IMR-90 (cell line): ENCODE results near the gene NOP10. TPM values are rescaled to one million over a fixed set of nuclear protein-coding genes. Genes with fewer than 3 reads are reported as not detected.

Source experiments
- ATAC-seq: fragments of 200-7000 bp; cut with Tn5 transposase; 2 replicates; pipeline ENCODE4 v1.9.1; 2020; ENCODE audit warnings: low read depth, mild to moderate bottlenecking, moderate library complexity
- BruUV-seq: library from RNA; stranded (reverse); fragments of 400-500 nt; replicated peaks from 2 replicates; lab custom pipeline; 2021; lab: Mats Ljungman, UMichigan
- CTCF ChIA-PET: fragments of 300-600 bp; formaldehyde crosslinking; extraction: SDS; loops from one replicate; lab custom pipeline; 2021; ENCODE audit warnings: antibody characterized with exemption; lab: Yijun Ruan, JAX
- POLR2A ChIA-PET: fragments of 300-600 bp; sonication (Branson Sonifier 250); formaldehyde crosslinking; loops from one replicate; lab custom pipeline; 2022; ENCODE audit warnings: antibody characterized with exemption; ENCODE audit not compliant: unreplicated experiment; lab: Charles Lee
- DNase-seq: peaks from one replicate; pipeline ENCODE4 v3.0.0; 2013
- H2AFZ ChIP-seq: replicated peaks from 2 replicates; pipeline ENCODE3; 2013; ENCODE audit warnings: low read length, mild to moderate bottlenecking; ENCODE audit not compliant: poor library complexity
- H2AK5ac ChIP-seq: 2 replicates; pipeline ENCODE4 v1.6.1; 2013; ENCODE audit warnings: low read depth, low read length, inconsistent platforms
- H2AK9ac ChIP-seq: replicated peaks from 2 replicates; pipeline ENCODE3; 2013; ENCODE audit warnings: mild to moderate bottlenecking, low read depth, low read length, moderate library complexity; ENCODE audit not compliant: poor library complexity
- H2BK120ac ChIP-seq: 2 replicates; pipeline ENCODE4 v1.6.1; 2013; ENCODE audit warnings: low read depth, low read length, inconsistent platforms
- H2BK15ac ChIP-seq: 3 replicates; pipeline ENCODE4 v1.6.1; 2013; ENCODE audit warnings: low read depth, low read length, inconsistent platforms
- H2BK20ac ChIP-seq: 2 replicates; pipeline ENCODE4 v1.6.1; 2013; ENCODE audit warnings: low read depth, mild to moderate bottlenecking, inconsistent platforms, low read length, moderate library complexity
- H2BK5ac ChIP-seq: 2 replicates; pipeline ENCODE4 v1.6.1; 2013; ENCODE audit warnings: mild to moderate bottlenecking, low read depth, low read length, inconsistent platforms; ENCODE audit not compliant: poor library complexity, severe bottlenecking
- H3K14ac ChIP-seq: replicated peaks from 2 replicates; pipeline ENCODE4 v1.6.1; 2013; ENCODE audit warnings: low read depth, low read length, inconsistent platforms
- H3K18ac ChIP-seq: 2 replicates; pipeline ENCODE4 v1.6.1; 2013; ENCODE audit warnings: low read depth, low read length, control low read depth
- H3K23ac ChIP-seq: 2 replicates; pipeline ENCODE4 v1.6.1; 2013; ENCODE audit warnings: low read depth, low read length, inconsistent platforms
- H3K27ac ChIP-seq: 2 replicates; pipeline ENCODE4 v1.5.1; 2013; ENCODE audit warnings: mild to moderate bottlenecking, control low read depth, low read length; ENCODE audit not compliant: insufficient read depth
- H3K27me3 ChIP-seq: 2 replicates; pipeline ENCODE4 v1.6.1; 2013; ENCODE audit warnings: low read length; ENCODE audit not compliant: control insufficient read depth, insufficient read depth
- H3K36me3 ChIP-seq: 2 replicates; pipeline ENCODE4 v1.6.1; 2013; ENCODE audit warnings: low read length, mixed read lengths; ENCODE audit not compliant: control insufficient read depth, insufficient read depth
- H3K4ac ChIP-seq: 2 replicates; pipeline ENCODE4 v1.6.1; 2013; ENCODE audit warnings: low read depth, low read length, inconsistent platforms
- H3K4me1 ChIP-seq: 2 replicates; pipeline ENCODE4 v1.6.1; 2013; ENCODE audit warnings: low read length, mixed read lengths; ENCODE audit not compliant: control insufficient read depth, insufficient read depth
- H3K4me2 ChIP-seq: 2 replicates; pipeline ENCODE4 v1.6.1; 2013; ENCODE audit warnings: low read depth, mild to moderate bottlenecking, control low read depth, low read length, moderate library complexity
- H3K4me3 ChIP-seq: 2 replicates; pipeline ENCODE4 v1.5.1; 2013; ENCODE audit warnings: low read depth, mild to moderate bottlenecking, control low read depth, low read length, moderate library complexity; ENCODE audit not compliant: insufficient read depth
- H3K56ac ChIP-seq: 2 replicates; pipeline ENCODE4 v1.6.1; 2013; ENCODE audit warnings: low read length, inconsistent platforms; ENCODE audit not compliant: insufficient read depth; ENCODE audit errors: extremely low read depth
- H3K79me1 ChIP-seq, 2 experiments: 2 replicates each; pipeline ENCODE4 v1.6.1; 2013; ENCODE audit warnings: low read length in 2 of 2, inconsistent platforms in 1 of 2, low read depth in 1 of 2
- H3K9ac ChIP-seq: 2 replicates; pipeline ENCODE4 v1.6.1; 2013; ENCODE audit warnings: low read depth, low read length, control low read depth
- H3K9me1 ChIP-seq: 2 replicates; pipeline ENCODE4 v1.6.1; 2013; ENCODE audit warnings: low read length, inconsistent platforms; ENCODE audit not compliant: insufficient read depth
- H3K9me3 ChIP-seq: 2 replicates; pipeline ENCODE4 v1.6.1; 2013; ENCODE audit warnings: low read length; ENCODE audit not compliant: control insufficient read depth, insufficient read depth
- H4K20me1 ChIP-seq: 2 replicates; pipeline ENCODE4 v1.6.1; 2013; ENCODE audit warnings: low read length, inconsistent platforms; ENCODE audit not compliant: insufficient read depth
- H4K5ac ChIP-seq: 2 replicates; pipeline ENCODE4 v1.6.1; 2013; ENCODE audit warnings: mild to moderate bottlenecking, low read depth, low read length, control low read depth
- H4K8ac ChIP-seq, 2 experiments: 2 replicates each; pipeline ENCODE4 v1.6.1; 2013; ENCODE audit warnings: low read depth in 2 of 2, low read length in 2 of 2, control low read depth in 1 of 2, inconsistent platforms in 1 of 2
- H4K91ac ChIP-seq: 2 replicates; pipeline ENCODE4 v1.6.1; 2013; ENCODE audit warnings: low read depth, low read length, inconsistent platforms; ENCODE audit not compliant: insufficient read depth
- CEBPB ChIP-seq: IDR thresholded peaks from 2 replicates; pipeline ENCODE4 v1.6.1; 2012; ENCODE audit warnings: low read depth, low read length, improper control_type of control experiment
- CTCF ChIP-seq: conservative IDR thresholded peaks from 2 replicates; pipeline ENCODE4 v1.5.1; 2012; ENCODE audit warnings: mild to moderate bottlenecking, low read depth, low read length, improper control_type of control experiment
- ELK1 ChIP-seq: fragments of 150-350 bp; IDR thresholded peaks from 2 replicates; pipeline ENCODE4 v1.6.1; 2016; ENCODE audit warnings: low read depth, mild to moderate bottlenecking, low read length, moderate library complexity, borderline replicate concordance
- FOS ChIP-seq: fragments of 150-350 bp; IDR thresholded peaks from 2 replicates; pipeline ENCODE4 v1.6.1; 2016; ENCODE audit warnings: low read depth, low read length
- MAFK ChIP-seq: IDR thresholded peaks from 2 replicates; pipeline ENCODE4 v1.6.1; 2012; ENCODE audit warnings: low read depth, low read length, improper control_type of control experiment
- MAZ ChIP-seq: IDR thresholded peaks from 2 replicates; pipeline ENCODE4 v1.6.1; 2012; ENCODE audit warnings: low read depth, mild to moderate bottlenecking, low read length, improper control_type of control experiment, moderate library complexity, borderline replicate concordance
- MXI1 ChIP-seq: IDR thresholded peaks from 2 replicates; pipeline ENCODE4 v1.6.1; 2012; ENCODE audit warnings: low read depth, mild to moderate bottlenecking, low read length, moderate library complexity, borderline replicate concordance
- NFE2L2 ChIP-seq: fragments of 150-350 bp; IDR thresholded peaks from 2 replicates; pipeline ENCODE4 v1.6.1; 2016; ENCODE audit warnings: low read depth, mild to moderate bottlenecking, low read length
- RAD21 ChIP-seq: IDR thresholded peaks from 2 replicates; pipeline ENCODE4 v1.6.1; 2012; ENCODE audit warnings: low read length, improper control_type of control experiment
- RFX5 ChIP-seq: IDR thresholded peaks from 2 replicates; pipeline ENCODE4 v1.8.0; 2012; ENCODE audit warnings: low read depth, mild to moderate bottlenecking, low read length, moderate library complexity
- SMC3 ChIP-seq: fragments of 150-350 bp; IDR thresholded peaks from 2 replicates; pipeline ENCODE4 v1.6.1; 2016; ENCODE audit warnings: low read depth, mild to moderate bottlenecking, antibody characterized with exemption, low read length, moderate library complexity
- whole genome bisulfite sequencing, 2 experiments: methylation state at CpG; one replicate each; pipeline versions ENCODE4 v1.1.5 to v1.1.7; 2013; ENCODE audit warnings: missing lambda C conversion rate in 2 of 2; ENCODE audit not compliant: insufficient read length in 1 of 2; ENCODE audit errors: extremely low coverage in 2 of 2; 5-methylcytosine and 5-hydroxymethylcytosine counted together
- dilution Hi-C: fragments of 300-500 bp; cut with HindIII; formaldehyde crosslinking; loops from one replicate; pipeline ENCODE4 v1.14.3; 2018; ENCODE audit warnings: low sequenced_read_pairs; ENCODE audit not compliant: unreplicated experiment
- in situ Hi-C: fragments of 300-500 bp; cut with MboI; formaldehyde crosslinking; loops from 3 replicates; pipeline ENCODE4 v1.14.3; 2019; ENCODE audit warnings: low sequenced_read_pairs, inconsistent platforms, mixed read lengths
- intact Hi-C: fragments of 100-400 bp; cut with micrococcal nuclease; formaldehyde crosslinking; loops from 2 replicates; pipeline ENCODE4 v1.10.0; 2022
- polyA plus RNA-seq, 3 experiments: library from polyadenylated mRNA; depleted of rRNA; stranded (reverse); fragments of >200 nt; gene quantifications; 2 replicates each; pipeline ENCODE4 v1.2.3, GENCODE V29; 2012; ENCODE audit warnings: low replicate concordance in 1 of 3
- total RNA-seq: library from RNA; depleted of rRNA; stranded (reverse); fragments of >200 nt; gene quantifications from 2 replicates; pipeline ENCODE4 v1.2.3, GENCODE V29; 2012
- TF ChIP-seq, protein P1 (sequence below): fragments of 150-350 bp; IDR thresholded peaks from 2 replicates; pipeline ENCODE4 v1.6.1; 2017; ENCODE audit warnings: mild to moderate bottlenecking, antibody characterized with exemption, low read length, low read depth

Gene NOP10
- total and polyA plus RNA-seq, 2 of the 4 experiments (the other 2 are of a cell fraction) = 141 to 468 TPM

DNA sequence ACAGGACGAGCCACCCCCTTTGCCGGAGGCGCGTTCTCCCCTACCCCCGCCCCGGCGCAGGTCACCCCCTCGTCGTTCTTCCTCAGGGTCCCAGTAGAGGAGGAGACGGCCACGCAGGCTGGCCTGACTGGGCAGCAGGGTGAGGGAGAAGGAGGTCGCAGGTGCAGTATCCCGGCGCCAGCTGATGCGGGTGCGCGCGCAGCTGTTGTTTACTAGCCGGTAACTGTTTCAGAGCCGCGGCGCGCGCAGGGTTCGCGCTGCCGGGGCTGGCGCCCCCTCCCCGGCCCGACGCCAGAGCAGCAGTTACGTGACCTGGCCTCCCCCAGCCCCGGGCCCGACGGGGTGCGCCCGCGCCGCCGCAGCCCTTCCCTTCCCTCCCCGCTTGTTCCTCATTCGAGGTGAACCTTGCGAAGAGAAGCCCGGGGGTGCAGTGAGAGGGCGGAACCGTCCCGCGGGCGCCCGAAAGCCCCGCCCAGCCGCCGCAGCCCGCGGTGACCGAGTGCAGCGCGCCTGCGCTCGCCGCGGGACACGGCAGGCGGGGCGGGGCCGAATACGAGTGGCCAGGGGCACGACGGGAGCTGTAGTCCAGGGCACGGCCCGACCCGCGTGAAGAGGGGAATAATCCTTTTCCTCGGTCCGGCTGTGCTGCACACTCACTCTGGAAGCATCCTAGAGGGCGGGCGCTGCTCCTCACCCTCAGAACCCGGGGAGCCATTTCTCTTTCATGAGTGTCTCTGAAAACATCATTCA is 5.2 kb downstream of the NOP10 start, which contains the start of gene SLC12A6:
TSS of gene SLC12A6 (minus strand) at position 225 of the 750 bp plus-strand sequence. CDS start 1,101 bp downstream, outside the sequence.
- Histone ChIP-seq H3K27ac (peak within 1 kb of the TSS; percentile 77), H2AFZ (peak within 1 kb of the TSS; percentile 97), H2BK15ac (no peak within 1 kb of the TSS), H3K4me1 (peaks cover 10% of the 10 kb centered on the region), H3K27me3 (no peaks in the 10 kb centered on the region), H2BK5ac (peak within 1 kb of the TSS; percentile 71), H3K4me2 (peak within 1 kb of the TSS; percentile 98), H3K18ac (peak within 1 kb of the TSS; percentile 3; the same call in 1 of the 2 replicates), H2AK9ac (peak within 1 kb of the TSS; percentile 80), H3K79me1 (peaks cover 6 to 34% of the 10 kb centered on the region in 2 experiments; a peak in 3 of 4 replicates), H3K4me3 (peak within 1 kb of the TSS; percentile 93), H3K14ac (peak within 1 kb of the TSS; percentile 70), H4K20me1 (peaks cover 3% of the 10 kb centered on the region; the same call in 1 of the 2 replicates), H2AK5ac (peak within 1 kb of the TSS; percentile 28; the same call in 1 of the 2 replicates), H2BK20ac (no peak within 1 kb of the TSS), H2BK120ac (no peak within 1 kb of the TSS), H3K9me1 (no peaks in the 10 kb centered on the region), H4K91ac (peak within 1 kb of the TSS; percentile 33; the same call in 1 of the 2 replicates), H3K56ac (no peak within 1 kb of the TSS; the same call in 1 of the 2 replicates), H4K5ac (peak within 1 kb of the TSS; percentile 25; the same call in 1 of the 2 replicates), H4K8ac (peak within 1 kb of the TSS; percentile 76 to 83), H3K36me3 (peaks cover 7% of the 10 kb centered on the region), H3K23ac (peak within 1 kb of the TSS; percentile 85), H3K9ac (peak within 1 kb of the TSS; percentile 65), H3K4ac (peak within 1 kb of the TSS; percentile 71), H3K9me3 (no peaks in the 10 kb centered on the region)
- ChIA-PET CTCF (interaction anchor here (0.6 to 1.9 kb wide), 3 partner anchors 28 to 279 kb away, joined by 3 to 4 read pairs (median 3); no protein-coding TSS in a partner anchor), POLR2A (interaction anchor here (0.6 kb wide), 2 partner anchors 9 to 1145 kb away, joined by 3 read pairs; no protein-coding TSS in a partner anchor)
- intact Hi-C loops (no loop called here), in situ Hi-C loops (no loop called here), dilution Hi-C loops (no loop called here)
- BruUV-seq = no TSS peak
- DNase-seq (peak; percentile 93), ATAC-seq (peak; percentile 98)
- 0% methylated on average over 17 of the region's 78 CpGs; no CpG with 5 or more reads in 1 of the 2 experiments for WGBS, 2 experiments
- TF ChIP-seq, protein P1, sequence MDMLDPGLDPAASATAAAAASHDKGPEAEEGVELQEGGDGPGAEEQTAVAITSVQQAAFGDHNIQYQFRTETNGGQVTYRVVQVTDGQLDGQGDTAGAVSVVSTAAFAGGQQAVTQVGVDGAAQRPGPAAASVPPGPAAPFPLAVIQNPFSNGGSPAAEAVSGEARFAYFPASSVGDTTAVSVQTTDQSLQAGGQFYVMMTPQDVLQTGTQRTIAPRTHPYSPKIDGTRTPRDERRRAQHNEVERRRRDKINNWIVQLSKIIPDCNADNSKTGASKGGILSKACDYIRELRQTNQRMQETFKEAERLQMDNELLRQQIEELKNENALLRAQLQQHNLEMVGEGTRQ = no peak
- TF ChIP-seq MXI1 (peak; percentile 26; the same call in 1 of the 2 replicates), CTCF (no peak), FOS (peak; percentile 21; the same call in 1 of the 2 replicates), MAZ (peak; percentile 84), MAFK (no peak), NFE2L2 (no peak), RAD21 (0 out of 2 replicates have a peak, but pooled peaks have one; percentile 13), ELK1 (no peak), CEBPB (no peak), RFX5 (no peak), SMC3 (no peak)
